ENCODE results near the gene EHMT2. TPM values are rescaled to one million over a fixed set of nuclear protein-coding genes. Genes with fewer than 3 reads are reported as not detected.
A peak's percentile ranks its signal among the peaks of the same experiment; 100 is the strongest.

The EHMT2 gene
- total RNA-seq, 1 experiment from 2014 or later = 137 TPM

- H3K4me1 Mint-ChIP-seq = peaks cover 6% of the 10 kb centered on the region
- H3K27me3 Mint-ChIP-seq (ENCODE audit: low read depth) = no peaks in the 10 kb centered on the region
- CTCF ChIA-PET = interaction anchor here (0.8 to 2.1 kb wide), 5 partner anchors 9 to 189 kb away, joined by 3 to 7 read pairs (median 3); partner anchors contain the start of gene NEU1
- H3K36me3 Mint-ChIP-seq = peaks cover 35% of the 10 kb centered on the region
- no peaks in the 10 kb centered on the region for H3K9me3 Mint-ChIP-seq
- peak within 1 kb of the TSS; percentile 94 for H3K27ac Mint-ChIP-seq
- H3K4me3 Mint-ChIP-seq = peak within 1 kb of the TSS; percentile 51
- POLR2A ChIA-PET = no interaction called here
- TF ChIP-seq ERG (CRISPR knock-in tag; IDR thresholded peaks at IDR 0.05) (no peak), NFATC4 (CRISPR knock-in tag; IDR thresholded peaks at IDR 0.05) (no peak), CTCF (IDR thresholded peaks at IDR 0.05) (no peak), TCF7 (CRISPR knock-in tag; IDR thresholded peaks at IDR 0.05; ENCODE audit: low read depth) (no peak), FOXJ3 (CRISPR knock-in tag; IDR thresholded peaks at IDR 0.05; ENCODE audit: borderline replicate concordance) (no peak), MYBL2 (CRISPR knock-in tag; IDR thresholded peaks at IDR 0.05) (no peak), ZNF416 (CRISPR knock-in tag; IDR thresholded peaks at IDR 0.05) (0 out of 2 replicates have a peak, but pooled peaks have one; percentile 50), ZNF423 (CRISPR knock-in tag; IDR thresholded peaks at IDR 0.05) (no peak)
- peak; percentile 52 for DNase-seq (ENCODE audit: low spot score)
- ATAC-seq = peak; percentile 77
Observed at GRCh38 chr6:31878726-31879125, 18.8 kb downstream of the EHMT2 start, which contains the start of gene SLC44A4. SLC44A4 (minus strand) TSS chr6:31878997; CDS start chr6:31878980, 17 bp downstream.

- Mint-ChIP-seq H3K4me3 (0 out of 2 replicates have a peak overlapping the region, but pooled peaks have one; percentile 51), H3K27me3 (ENCODE audit: low read depth) (no peaks in the 10 kb centered on the region), H3K36me3 (peaks cover 31% of the 10 kb centered on the region), H3K4me1 (peaks cover 6% of the 10 kb centered on the region), H3K9me3 (no peaks in the 10 kb centered on the region), H3K27ac (no peak overlapping the region)
- ChIA-PET CTCF (interaction anchor here (1.3 kb wide), 1 partner anchor 87 kb away, joined by 5 read pairs; no protein-coding TSS in a partner anchor), POLR2A (no interaction called here)
- DNase-seq (ENCODE audit: low spot score) (no peak), ATAC-seq (no peak; the same call in 1 of the 2 replicates)
- no peak for TF ChIP-seq ZNF396 (CRISPR knock-in tag; IDR thresholded peaks at IDR 0.05; ENCODE audit: borderline replicate concordance)
- TF ChIP-seq ARID4B (CRISPR knock-in tag; IDR thresholded peaks at IDR 0.05; ENCODE audit: borderline replicate concordance) = no peak
- no peak for TF ChIP-seq MYBL2 (CRISPR knock-in tag; IDR thresholded peaks at IDR 0.05)
- TF ChIP-seq NFYB (CRISPR knock-in tag; conservative IDR thresholded peaks at IDR 0.05; ENCODE audit: low read depth) = no peak
- no peak for TF ChIP-seq ZSCAN18 (CRISPR knock-in tag; IDR thresholded peaks at IDR 0.05)
- TF ChIP-seq JUN (CRISPR knock-in tag; IDR thresholded peaks at IDR 0.05) = no peak
Observed at GRCh38 chr6:31878222-31878621, 19.3 kb downstream of the EHMT2 start.

All from WTC11 (cell line).